Activated T-helper 2 cell treated with anti-CD3 and anti-CD28 coated beads, Interferon-gamma antibody, Interleukin-2, Interleukin-4, amounts not matched to agents 10 μg/mL and 5 μg/mL and 100 μg/mL, durations not matched to agents 14 hours and 24 hours and 36 hours (primary cell): ENCODE measurements around the gene ERBB4. TPM values are rescaled to one million over a fixed set of nuclear protein-coding genes. Genes with fewer than 3 reads are reported as not detected.

Experiments
- DNase-seq: peaks from one replicate; pipeline ENCODE4 v3.0.0; 2021; ENCODE audit warnings: low spot score
- H3K27ac Mint-ChIP-seq: one replicate; pipeline ENCODE4 v1.8.0; 2021; ENCODE audit warnings: mixed read lengths
- H3K27me3 Mint-ChIP-seq: one replicate; pipeline ENCODE4 v1.8.0; 2021; ENCODE audit warnings: low read depth, mixed read lengths
- H3K36me3 Mint-ChIP-seq: one replicate; pipeline ENCODE4 v1.8.0; 2021; ENCODE audit warnings: low read depth, mixed read lengths
- H3K4me1 Mint-ChIP-seq: one replicate; pipeline ENCODE4 v1.8.0; 2021; ENCODE audit warnings: low read depth, mixed read lengths
- H3K4me3 Mint-ChIP-seq: one replicate; pipeline ENCODE4 v1.8.0; 2021; ENCODE audit warnings: low read depth, mild to moderate bottlenecking, moderate library complexity, mixed read lengths
- H3K9me3 Mint-ChIP-seq: one replicate; pipeline ENCODE4 v1.8.0; 2021; ENCODE audit warnings: mixed read lengths
- intact Hi-C: fragments of 100-400 bp; cut with micrococcal nuclease; formaldehyde crosslinking; loops from one replicate; pipeline ENCODE4 v1.15.1; 2023
- total RNA-seq: library from RNA; stranded (reverse); gene quantifications from 2 replicates; pipeline ENCODE4 v1.2.3, GENCODE V29; 2022

The ERBB4 gene
- total RNA-seq, 1 donor from 2014 or later = not detected

- H3K27ac Mint-ChIP-seq = no peak overlapping the region
- no peaks in the 10 kb centered on the region for H3K36me3 Mint-ChIP-seq
- H3K27me3 Mint-ChIP-seq = no peaks in the 10 kb centered on the region
- intact Hi-C loops = no loop called here
- no peak overlapping the region for H3K4me3 Mint-ChIP-seq
- no peaks in the 10 kb centered on the region for H3K9me3 Mint-ChIP-seq
- DNase-seq = no peak
- H3K4me1 Mint-ChIP-seq = no peaks in the 10 kb centered on the region
Observed at GRCh38 chr2:212451786-212452231, 86.8 kb downstream of the ERBB4 start.

GRCh38 chr2:212448698-212449097 lies 89.9 kb downstream of the ERBB4 start:
- Mint-ChIP-seq H3K36me3 (no peaks in the 10 kb centered on the region), H3K4me3 (no peak overlapping the region), H3K27me3 (no peaks in the 10 kb centered on the region), H3K4me1 (no peaks in the 10 kb centered on the region), H3K27ac (no peak overlapping the region), H3K9me3 (no peaks in the 10 kb centered on the region)
- no peak for DNase-seq
- intact Hi-C loops = no loop called here

- intact Hi-C loops = no loop called here
- DNase-seq = no peak
- H3K9me3 Mint-ChIP-seq = no peaks in the 10 kb centered on the region
- no peaks in the 10 kb centered on the region for H3K36me3 Mint-ChIP-seq
- no peaks in the 10 kb centered on the region for H3K4me1 Mint-ChIP-seq
- no peak overlapping the region for H3K4me3 Mint-ChIP-seq
- no peak overlapping the region for H3K27ac Mint-ChIP-seq
- no peaks in the 10 kb centered on the region for H3K27me3 Mint-ChIP-seq
Observed at GRCh38 chr2:212441821-212442220, 96.8 kb downstream of the ERBB4 start.

- DNase-seq = no peak
- no peak overlapping the region for H3K27ac Mint-ChIP-seq
- no peaks in the 10 kb centered on the region for H3K9me3 Mint-ChIP-seq
- no peaks in the 10 kb centered on the region for H3K27me3 Mint-ChIP-seq
- intact Hi-C loops = no loop called here
- no peaks in the 10 kb centered on the region for H3K36me3 Mint-ChIP-seq
- H3K4me1 Mint-ChIP-seq = no peaks in the 10 kb centered on the region
- no peak overlapping the region for H3K4me3 Mint-ChIP-seq
Observed at GRCh38 chr2:212441141-212441540, 97.5 kb downstream of the ERBB4 start.

GRCh38 chr2:212428681-212429478 lies 109.7 kb downstream of the ERBB4 start:
- Mint-ChIP-seq H3K27me3 (no peaks in the 10 kb centered on the region), H3K27ac (no peak overlapping the region), H3K4me1 (no peaks in the 10 kb centered on the region), H3K36me3 (no peaks in the 10 kb centered on the region), H3K9me3 (no peaks in the 10 kb centered on the region), H3K4me3 (no peak overlapping the region)
- DNase-seq = no peak
- intact Hi-C loops = no loop called here

GRCh38 chr2:212427638-212428037 lies 111.0 kb downstream of the ERBB4 start:
- intact Hi-C loops = no loop called here
- Mint-ChIP-seq H3K4me1 (no peaks in the 10 kb centered on the region), H3K9me3 (no peaks in the 10 kb centered on the region), H3K4me3 (no peak overlapping the region), H3K36me3 (no peaks in the 10 kb centered on the region), H3K27me3 (no peaks in the 10 kb centered on the region), H3K27ac (no peak overlapping the region)
- DNase-seq = no peak

GRCh38 chr2:212426637-212427412 lies 111.8 kb downstream of the ERBB4 start:
- no peak for DNase-seq
- Mint-ChIP-seq H3K27ac (no peak overlapping the region), H3K36me3 (no peaks in the 10 kb centered on the region), H3K4me1 (no peaks in the 10 kb centered on the region), H3K27me3 (no peaks in the 10 kb centered on the region), H3K4me3 (no peak overlapping the region), H3K9me3 (no peaks in the 10 kb centered on the region)
- intact Hi-C loops = no loop called here

- intact Hi-C loops = no loop called here
- Mint-ChIP-seq H3K36me3 (no peaks in the 10 kb centered on the region), H3K4me3 (no peak overlapping the region), H3K27me3 (no peaks in the 10 kb centered on the region), H3K4me1 (no peaks in the 10 kb centered on the region), H3K27ac (no peak overlapping the region), H3K9me3 (no peaks in the 10 kb centered on the region)
- DNase-seq = no peak
Observed at GRCh38 chr2:212424082-212424481, 114.5 kb downstream of the ERBB4 start.

- intact Hi-C loops = no loop called here
- Mint-ChIP-seq H3K36me3 (no peaks in the 10 kb centered on the region), H3K9me3 (no peaks in the 10 kb centered on the region)
Observed at GRCh38 chr2:212423089-212423488, 115.5 kb downstream of the ERBB4 start.

GRCh38 chr2:212421556-212422334 lies 116.9 kb downstream of the ERBB4 start:
- intact Hi-C loops = no loop called here
- no peaks in the 10 kb centered on the region for H3K9me3 Mint-ChIP-seq
- H3K27ac Mint-ChIP-seq = no peak overlapping the region
- no peak for DNase-seq
- H3K4me1 Mint-ChIP-seq = no peaks in the 10 kb centered on the region
- no peaks in the 10 kb centered on the region for H3K36me3 Mint-ChIP-seq
- no peaks in the 10 kb centered on the region for H3K27me3 Mint-ChIP-seq
- no peak overlapping the region for H3K4me3 Mint-ChIP-seq

More at GRCh38 chr2:212423089-212423488, 115.5 kb downstream of the ERBB4 start:
- H3K4me3 Mint-ChIP-seq = no peak overlapping the region
- H3K4me1 Mint-ChIP-seq = no peaks in the 10 kb centered on the region
- no peak for DNase-seq
- H3K27me3 Mint-ChIP-seq = no peaks in the 10 kb centered on the region
- H3K27ac Mint-ChIP-seq = no peak overlapping the region

- Mint-ChIP-seq H3K27ac (no peak overlapping the region), H3K27me3 (no peaks in the 10 kb centered on the region), H3K4me1 (no peaks in the 10 kb centered on the region), H3K36me3 (no peaks in the 10 kb centered on the region), H3K9me3 (no peaks in the 10 kb centered on the region), H3K4me3 (no peak overlapping the region)
- DNase-seq = no peak
- intact Hi-C loops = no loop called here
Observed at GRCh38 chr2:212416086-212416485, 122.5 kb downstream of the ERBB4 start.

GRCh38 chr2:212414767-212415211 lies 123.8 kb downstream of the ERBB4 start:
- H3K9me3 Mint-ChIP-seq = no peaks in the 10 kb centered on the region
- no peaks in the 10 kb centered on the region for H3K27me3 Mint-ChIP-seq
- no peak overlapping the region for H3K27ac Mint-ChIP-seq
- H3K4me1 Mint-ChIP-seq = no peaks in the 10 kb centered on the region
- no peaks in the 10 kb centered on the region for H3K36me3 Mint-ChIP-seq
- H3K4me3 Mint-ChIP-seq = no peak overlapping the region
- DNase-seq = no peak
- intact Hi-C loops = no loop called here
